HepG2 (cell line): ENCODE measurements around the gene DCLRE1C. TPM values are rescaled to one million over a fixed set of nuclear protein-coding genes. Genes with fewer than 3 reads are reported as not detected.

Source experiments
- BCL6 ChIP-seq: IDR thresholded peaks from 2 replicates; pipeline ENCODE4 v1.6.1; 2016; ENCODE audit warnings: missing genetic modification reagents, missing compliant biosample characterization
- CREB3 ChIP-seq: sonication (generic); formaldehyde crosslinking; IDR thresholded peaks from 2 replicates; pipeline ENCODE4 v1.5.0; 2020; ENCODE audit warnings: missing genetic modification reagents
- EZH2 ChIP-seq: conservative IDR thresholded peaks from 2 replicates; pipeline ENCODE4 v1.6.1; 2012; ENCODE audit warnings: mild to moderate bottlenecking, low read depth, low read length, moderate library complexity
- GTF2F1 ChIP-seq: fragments of 150-350 bp; IDR thresholded peaks from 2 replicates; pipeline ENCODE4 v1.6.1; 2014; ENCODE audit warnings: low read length
- HINFP ChIP-seq: sonication (generic); formaldehyde crosslinking; IDR thresholded peaks from 2 replicates; pipeline ENCODE4 v1.4.0; 2020; ENCODE audit warnings: low read depth, mild to moderate bottlenecking, missing genetic modification reagents
- ISL2 ChIP-seq: sonication (generic); formaldehyde crosslinking; IDR thresholded peaks from 2 replicates; pipeline ENCODE4 v1.5.0; 2020; ENCODE audit warnings: missing genetic modification reagents
- KDM5B ChIP-seq: sonication (generic); formaldehyde crosslinking; IDR thresholded peaks from 2 replicates; pipeline ENCODE4 v1.4.0; 2020; ENCODE audit warnings: missing genetic modification reagents, mild to moderate bottlenecking, borderline replicate concordance
- LBX2 ChIP-seq: sonication (generic); formaldehyde crosslinking; IDR thresholded peaks from 2 replicates; pipeline ENCODE4 v1.5.0; 2020; ENCODE audit warnings: missing genetic modification reagents, mild to moderate bottlenecking, borderline replicate concordance
- LCORL ChIP-seq, 2 experiments: fragments of 450-650 bp in 1 of 2; sonication (generic) in 1 of 2; formaldehyde crosslinking in 1 of 2; IDR thresholded peaks; 2 replicates each; pipeline versions ENCODE4 v1.5.0 to v1.6.1; 2017 to 2020; ENCODE audit warnings: antibody characterized with exemption in 1 of 2, missing genetic modification reagents in 1 of 2
- MED13 ChIP-seq: sonication (generic); formaldehyde crosslinking; IDR thresholded peaks from 2 replicates; pipeline ENCODE4 v1.5.0; 2020; ENCODE audit warnings: missing genetic modification reagents
- NCOR1 ChIP-seq: fragments of 200-600 bp; sonication (generic); IDR thresholded peaks from 2 replicates; pipeline ENCODE4 v1.7.0; 2017; ENCODE audit warnings: antibody characterized with exemption, low read length, borderline replicate concordance
- NFRKB ChIP-seq: fragments of 450-650 bp; IDR thresholded peaks from 2 replicates; pipeline ENCODE4 v1.6.1; 2017
- POGK ChIP-seq: sonication (generic); formaldehyde crosslinking; conservative IDR thresholded peaks from 2 replicates; pipeline ENCODE4 v1.8.0; 2022; ENCODE audit warnings: mild to moderate bottlenecking, moderate library complexity, missing genetic modification reagents
- RFXANK ChIP-seq: IDR thresholded peaks from 2 replicates; pipeline ENCODE4 v1.6.1; 2016
- THAP8 ChIP-seq: sonication (generic); formaldehyde crosslinking; IDR thresholded peaks from 2 replicates; pipeline ENCODE4 v1.5.1; 2020; ENCODE audit warnings: missing genetic modification reagents, mild to moderate bottlenecking, borderline replicate concordance
- TIGD3 ChIP-seq: sonication (generic); formaldehyde crosslinking; IDR thresholded peaks from 2 replicates; pipeline ENCODE4 v1.5.1; 2020; ENCODE audit warnings: mild to moderate bottlenecking, missing genetic modification reagents, borderline replicate concordance
- YEATS2 ChIP-seq: sonication (generic); formaldehyde crosslinking; IDR thresholded peaks from 2 replicates; pipeline ENCODE4 v1.4.0; 2020; ENCODE audit warnings: missing genetic modification reagents, borderline replicate concordance
- ZNF230 ChIP-seq: sonication (generic); formaldehyde crosslinking; IDR thresholded peaks from 2 replicates; pipeline ENCODE4 v1.4.0; 2020; ENCODE audit warnings: mild to moderate bottlenecking, missing genetic modification reagents
- ZNF34 ChIP-seq: sonication (generic); formaldehyde crosslinking; IDR thresholded peaks from 2 replicates; pipeline ENCODE4 v1.4.0; 2020; ENCODE audit warnings: mild to moderate bottlenecking, missing genetic modification reagents, borderline replicate concordance
- ZNF383 ChIP-seq: sonication (generic); formaldehyde crosslinking; IDR thresholded peaks from 2 replicates; pipeline ENCODE4 v1.4.0; 2020; ENCODE audit warnings: missing genetic modification reagents, mild to moderate bottlenecking, borderline replicate concordance
- ZNF737 ChIP-seq: sonication (generic); formaldehyde crosslinking; IDR thresholded peaks from 2 replicates; pipeline ENCODE4 v1.5.0; 2020; ENCODE audit warnings: missing genetic modification reagents, mild to moderate bottlenecking, borderline replicate concordance
- ZZZ3 ChIP-seq: sonication (generic); formaldehyde crosslinking; IDR thresholded peaks from 2 replicates; pipeline ENCODE4 v1.4.0; 2020; ENCODE audit warnings: missing genetic modification reagents, mild to moderate bottlenecking, borderline replicate concordance
- polyA plus RNA-seq, 8 experiments: library from polyadenylated mRNA; depleted of rRNA in 3 of 8; stranded (reverse) in 7 of 8; unstranded in 1 of 8; fragments of >200 nt; fragmentation: Illumina TruSeq in 4 of 8; extraction: Trizol in 4 of 8; gene quantifications; 2 replicates each; pipeline versions ENCODE4 v1.2.1 to v1.2.3, GENCODE V29; 2011 to 2016; ENCODE audit warnings: low read depth in 4 of 8, missing spikeins in 1 of 8, mixed read lengths in 1 of 8; ENCODE audit not compliant: insufficient read depth in 1 of 8
- total RNA-seq, 5 experiments: library from RNA; depleted of rRNA; stranded (reverse); fragments of >200 nt; fragmentation: Illumina TruSeq; extraction: Trizol; gene quantifications; 2 replicates each; pipeline ENCODE4 v1.2.3, GENCODE V29; 2016; ENCODE audit warnings: low read depth in 1 of 5

The DCLRE1C gene
- total and polyA plus RNA-seq, 2 of the 13 experiments (the other 11 are each of a cell fraction or from before 2014, with no cell fraction given), result 3.0 to 10.3 TPM

GRCh38 chr10:14954001-14954770, at the start of gene DCLRE1C (continued):
- no peak; the same call in 1 of the 2 replicates for TF ChIP-seq ISL2 (CRISPR knock-in tag)
- no peak for TF ChIP-seq NFRKB
- TF ChIP-seq KDM5B (CRISPR knock-in tag), result peak; percentile 93
- no peak; the same call in 1 of the 2 replicates for TF ChIP-seq TIGD3
- TF ChIP-seq EZH2, result no peak
- peak; percentile 90 for TF ChIP-seq YEATS2
- TF ChIP-seq ZNF737 (CRISPR knock-in tag), result 0 out of 2 replicates have a peak, but pooled peaks have one; percentile 88
- peak; percentile 88; the same call in 1 of the 2 replicates for TF ChIP-seq CREB3 (CRISPR knock-in tag)
- no peak for TF ChIP-seq LCORL (IDR thresholded peaks at IDR 0.05)
- TF ChIP-seq LCORL (CRISPR knock-in tag; IDR thresholded peaks at IDR 0.05), result peak; percentile 78
- TF ChIP-seq BCL6 (CRISPR knock-in tag), result peak; percentile 36; the same call in 1 of the 2 replicates
- TF ChIP-seq ZNF230, result peak; percentile 83; the same call in 1 of the 2 replicates
- no peak; the same call in 1 of the 2 replicates for TF ChIP-seq ZNF34 (CRISPR knock-in tag)
- TF ChIP-seq RFXANK (CRISPR knock-in tag), result peak; percentile 54; the same call in 1 of the 2 replicates
- no peak for TF ChIP-seq GTF2F1
- TF ChIP-seq NCOR1, result no peak
- no peak for TF ChIP-seq ZNF383 (CRISPR knock-in tag)
- peak; percentile 62; the same call in 1 of the 2 replicates for TF ChIP-seq ZZZ3 (CRISPR knock-in tag)
- TF ChIP-seq MED13 (CRISPR knock-in tag), result peak; percentile 54; the same call in 1 of the 2 replicates
- no peak; the same call in 1 of the 2 replicates for TF ChIP-seq LBX2 (CRISPR knock-in tag)
- peak; percentile 99 for TF ChIP-seq POGK (CRISPR knock-in tag)
- no peak for TF ChIP-seq THAP8 (CRISPR knock-in tag)
- TF ChIP-seq HINFP, result peak; percentile 92; the same call in 1 of the 2 replicates
